ENCODE measurements around the gene PRR33. TPM values are rescaled to one million over a fixed set of nuclear protein-coding genes. Genes with fewer than 3 reads are reported as not detected.

The PRR33 gene
- total and polyA plus RNA-seq, 10 of the 15 experiments (the other 5 are each of a cell fraction or from before 2014, with no cell fraction given): 0.02 to 1.0 (median 0.38) TPM; not detected in 6

DNA sequence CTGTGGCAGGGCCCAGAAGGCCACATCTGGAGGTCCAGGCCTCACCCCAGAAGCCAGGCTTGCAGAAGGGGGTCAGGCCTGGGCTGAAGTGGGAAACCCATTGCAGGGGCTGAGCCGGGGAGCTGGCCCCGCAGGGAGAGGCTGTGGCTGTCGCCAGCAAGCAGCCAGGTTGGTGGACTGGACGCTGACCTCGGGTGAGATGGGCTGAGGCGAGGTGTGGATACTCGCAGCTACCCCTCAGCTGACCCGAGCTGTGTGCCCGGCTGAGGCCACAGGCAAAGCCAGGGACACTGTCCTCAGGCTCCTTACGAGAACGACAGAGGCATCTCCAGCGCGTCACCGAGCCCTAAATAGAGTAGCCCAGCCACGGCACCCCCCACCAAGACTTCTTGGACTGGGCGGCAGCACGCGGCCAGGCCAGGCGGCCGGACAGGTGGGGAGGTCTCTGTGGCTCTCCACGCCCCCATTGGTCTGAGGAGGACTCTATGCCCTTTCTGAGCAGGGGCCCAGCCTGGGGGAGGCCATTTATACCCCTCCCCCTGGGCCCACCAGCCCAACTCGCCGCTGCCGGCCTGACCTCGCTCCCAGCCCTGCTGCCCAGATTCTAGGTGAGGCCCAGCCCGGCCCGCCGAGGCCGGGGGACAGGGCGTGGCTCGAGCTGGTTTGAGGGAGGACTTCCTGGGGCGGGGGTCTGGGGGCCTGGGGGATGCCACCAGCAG lies 53.1 kb downstream of the PRR33 start, which contains the start of gene TNNI2:
Gene TNNI2, plus strand, starts transcription at position 556 of the 719 bp plus-strand sequence. CDS start 716 bp downstream, outside the sequence.
- SMC1A ChIA-PET (ENCODE audit: uncharacterized antibody, unreplicated experiment): interaction anchor here (1.3 to 1.4 kb wide), 2 partner anchors 12 to 79 kb away, joined by 3 to 4 read pairs; no protein-coding TSS in a partner anchor
- BruUV-seq (replicated peaks): no TSS peak
- H3K27me3 ChIP-seq (replicated peaks in 1 of 2; ENCODE audit: control insufficient read depth in 2 of 2, insufficient read depth in 2 of 2, low read length in 1 of 2): no peaks in the 10 kb centered on the region; a peak in 1 of 4 replicates
- peaks cover 15% of the 10 kb centered on the region for H3K4me1 ChIP-seq (ENCODE audit: control insufficient read depth, insufficient read depth, low read length)
- H3K4me3 ChIP-seq: peak within 1 kb of the TSS; percentile 16; the same call in 1 of the 2 replicates
- POLR2A ChIA-PET: no interaction called here
- intact Hi-C loops (cut with micrococcal nuclease; ENCODE audit: unreplicated experiment): loop anchor here (2.0 to 5.0 kb wide), 2 partner anchors 49 to 80 kb away; partner anchors contain the start of gene TNNT3
- peak; percentile 2; the same call in 1 of the 3 replicates for ATAC-seq
- RAD21 ChIA-PET (ENCODE audit: unreplicated experiment): interaction anchor here (0.7 to 2.0 kb wide), 6 partner anchors 12 to 314 kb away, joined by 3 to 12 read pairs (median 6); partner anchors contain the start of gene LSP1
- no peak within 1 kb of the TSS for H3K9ac ChIP-seq (ENCODE audit: control insufficient read depth, insufficient read depth, low read length)
- H3K27ac ChIP-seq (ENCODE audit: control insufficient read depth, insufficient read depth): no peak within 1 kb of the TSS
- H3K4me2 ChIP-seq (ENCODE audit: control insufficient read depth, insufficient read depth): peak within 1 kb of the TSS; percentile 44; the same call in 1 of the 2 replicates
- H3K36me3 ChIP-seq (ENCODE audit: control insufficient read depth in 2 of 2, insufficient read depth in 2 of 2, low read length in 1 of 2): no peaks in the 10 kb centered on the region
- CTCF ChIA-PET: interaction anchor here (0.6 to 1.4 kb wide), 7 partner anchors 12 to 313 kb away, joined by 3 to 8 read pairs (median 3); partner anchors contain the start of gene LSP1
- no peaks in the 10 kb centered on the region for H3K9me3 ChIP-seq (replicated peaks; ENCODE audit: control insufficient read depth, insufficient read depth, low read length)
- WGBS (ENCODE audit: insufficient coverage, insufficient replicate concordance, low lambda C conversion rate, missing lambda C conversion rate): 86% methylated on average over 29 of the region's 32 CpGs
- TF ChIP-seq FOS (IDR thresholded peaks at IDR 0.05; ENCODE audit: borderline replicate concordance, extremely low read depth, insufficient read length): no peak
- in situ Hi-C loops (cut with MboI): no loop called here
- no peak for DNase-seq (ENCODE audit: low read depth, low spot score)
- no peak within 1 kb of the TSS for H2AFZ ChIP-seq (ENCODE audit: control insufficient read depth, low read depth, low read length)
- no peaks in the 10 kb centered on the region for H3K79me2 ChIP-seq (ENCODE audit: control insufficient read depth, insufficient read depth, low read length)
- no peak for FAIRE-seq
- H4K20me1 ChIP-seq (ENCODE audit: control insufficient read depth, insufficient read depth): no peaks in the 10 kb centered on the region

Small RNAs within 50 kb of the gene (microRNA-seq; reads per million reads assigned to microRNA genes)
- gene MIR4298 (not detected), gene MIR7847 (1.1 reads per million)

Small RNAs within 50 kb of the gene (small RNA-seq; reads per million reads assigned to genes)
- not detected for gene AC051649.1
- not detected for gene MIR4298

Other genes with a start within 250 kb of the PRR33 start
Only the 7 nearest of the 10 such genes appear.
- 29.3 and 38.6 TPM in 2 replicates for gene CTSD, start 128.0 kb downstream of the PRR33 start, total RNA-seq (2014; rRNA removed)
- gene CTSD, start 128.0 kb downstream of the PRR33 start, total RNA-seq (2014; rRNA removed; fragmentation: Illumina TruSeq; extraction: Trizol): 10.3 and 13.3 TPM in 2 replicates
- 49.8 and 51.9 TPM in 2 replicates for gene CTSD, start 128.0 kb downstream of the PRR33 start, total RNA-seq (2021)
- gene CTSD, start 128.0 kb downstream of the PRR33 start, polyA plus RNA-seq (2011; rRNA removed): 4.4 and 16.4 TPM in 2 replicates
- 1.9 and 22.0 TPM in 2 replicates for gene CTSD, start 128.0 kb downstream of the PRR33 start, polyA plus RNA-seq (2014; fragmentation: Illumina TruSeq; extraction: Trizol)
- gene CTSD, start 128.0 kb downstream of the PRR33 start, polyA plus RNA-seq (2014; fragmentation: Nextera tagmentation; extraction: Ambion mirVana): 1 to 10 TPM in 1 of 2 experiments, under 1 TPM in 1; 0.42 to 3.4 TPM
- gene CTSD, start 128.0 kb downstream of the PRR33 start, polyA plus RNA-seq (2014; rRNA removed): 27.9 and 35.8 TPM in 2 replicates
- gene CTSD, start 128.0 kb downstream of the PRR33 start, polyA plus RNA-seq (2016; fragmentation: Nextera tagmentation; extraction: Ambion mirVana): 10 to 100 TPM; 43.4 to 54.6 TPM
- not detected in 2 replicates for gene SYT8, start 56.9 kb downstream of the PRR33 start, total RNA-seq (2014; rRNA removed)
- not detected in 2 replicates for gene SYT8, start 56.9 kb downstream of the PRR33 start, total RNA-seq (2014; rRNA removed; fragmentation: Illumina TruSeq; extraction: Trizol)
- 0.19 TPM in 1 of 2 replicates, not detected in the other for gene SYT8, start 56.9 kb downstream of the PRR33 start, total RNA-seq (2021)
- gene SYT8, start 56.9 kb downstream of the PRR33 start, polyA plus RNA-seq (2011; rRNA removed): not detected in 2 replicates
- not detected in 2 replicates for gene SYT8, start 56.9 kb downstream of the PRR33 start, polyA plus RNA-seq (2014; fragmentation: Illumina TruSeq; extraction: Trizol)
- gene SYT8, start 56.9 kb downstream of the PRR33 start, polyA plus RNA-seq (2014; fragmentation: Nextera tagmentation; extraction: Ambion mirVana): not detected
- gene SYT8, start 56.9 kb downstream of the PRR33 start, polyA plus RNA-seq (2014; rRNA removed): 0.44 TPM in 1 of 2 replicates, not detected in the other
- gene SYT8, start 56.9 kb downstream of the PRR33 start, polyA plus RNA-seq (2016; fragmentation: Nextera tagmentation; extraction: Ambion mirVana): not detected
- 0.76 and 0.79 TPM in 2 replicates for gene TNNI2, start 52.9 kb downstream of the PRR33 start, total RNA-seq (2014; rRNA removed)
- gene TNNI2, start 52.9 kb downstream of the PRR33 start, total RNA-seq (2014; rRNA removed; fragmentation: Illumina TruSeq; extraction: Trizol): 0.37 TPM in 1 of 2 replicates, not detected in the other
- gene TNNI2, start 52.9 kb downstream of the PRR33 start, total RNA-seq (2021): 0.38 and 0.61 TPM in 2 replicates
- 0.35 TPM in 1 of 2 replicates, not detected in the other for gene TNNI2, start 52.9 kb downstream of the PRR33 start, polyA plus RNA-seq (2011; rRNA removed)
- not detected in 2 replicates for gene TNNI2, start 52.9 kb downstream of the PRR33 start, polyA plus RNA-seq (2014; fragmentation: Illumina TruSeq; extraction: Trizol)
- gene TNNI2, start 52.9 kb downstream of the PRR33 start, polyA plus RNA-seq (2014; fragmentation: Nextera tagmentation; extraction: Ambion mirVana): under 1 TPM; 0.14 to 0.33 TPM
- 0.37 and 0.56 TPM in 2 replicates for gene TNNI2, start 52.9 kb downstream of the PRR33 start, polyA plus RNA-seq (2014; rRNA removed)
- not detected for gene TNNI2, start 52.9 kb downstream of the PRR33 start, polyA plus RNA-seq (2016; fragmentation: Nextera tagmentation; extraction: Ambion mirVana)
- gene LSP1, start 38.8 kb downstream of the PRR33 start, total RNA-seq (2014; rRNA removed): 374 and 409 TPM in 2 replicates
- 152 and 171 TPM in 2 replicates for gene LSP1, start 38.8 kb downstream of the PRR33 start, total RNA-seq (2014; rRNA removed; fragmentation: Illumina TruSeq; extraction: Trizol)
- 478 and 488 TPM in 2 replicates for gene LSP1, start 38.8 kb downstream of the PRR33 start, total RNA-seq (2021)
- gene LSP1, start 38.8 kb downstream of the PRR33 start, polyA plus RNA-seq (2011; rRNA removed): 156 and 283 TPM in 2 replicates
- 109 and 328 TPM in 2 replicates for gene LSP1, start 38.8 kb downstream of the PRR33 start, polyA plus RNA-seq (2014; fragmentation: Illumina TruSeq; extraction: Trizol)
- 10 to 100 TPM; 19.2 to 34.2 TPM for gene LSP1, start 38.8 kb downstream of the PRR33 start, polyA plus RNA-seq (2014; fragmentation: Nextera tagmentation; extraction: Ambion mirVana)
- gene LSP1, start 38.8 kb downstream of the PRR33 start, polyA plus RNA-seq (2014; rRNA removed): 411 and 535 TPM in 2 replicates
- 100 to 1,000 TPM; 442 to 487 TPM for gene LSP1, start 38.8 kb downstream of the PRR33 start, polyA plus RNA-seq (2016; fragmentation: Nextera tagmentation; extraction: Ambion mirVana)
- not detected in 2 replicates for gene TNNT3, start 27.8 kb upstream of the PRR33 start, total RNA-seq (2014; rRNA removed)
- not detected in 2 replicates for gene TNNT3, start 27.8 kb upstream of the PRR33 start, total RNA-seq (2014; rRNA removed; fragmentation: Illumina TruSeq; extraction: Trizol)
- not detected in 2 replicates for gene TNNT3, start 27.8 kb upstream of the PRR33 start, total RNA-seq (2021)
- 0.39 and 0.50 TPM in 2 replicates for gene TNNT3, start 27.8 kb upstream of the PRR33 start, polyA plus RNA-seq (2011; rRNA removed)
- gene TNNT3, start 27.8 kb upstream of the PRR33 start, polyA plus RNA-seq (2014; fragmentation: Illumina TruSeq; extraction: Trizol): 0.40 TPM in 1 of 2 replicates, not detected in the other
- gene TNNT3, start 27.8 kb upstream of the PRR33 start, polyA plus RNA-seq (2014; fragmentation: Nextera tagmentation; extraction: Ambion mirVana): not detected
- gene TNNT3, start 27.8 kb upstream of the PRR33 start, polyA plus RNA-seq (2014; rRNA removed): not detected in 2 replicates
- not detected for gene TNNT3, start 27.8 kb upstream of the PRR33 start, polyA plus RNA-seq (2016; fragmentation: Nextera tagmentation; extraction: Ambion mirVana)
- 190 and 198 TPM in 2 replicates for gene MRPL23, start 55.4 kb upstream of the PRR33 start, total RNA-seq (2014; rRNA removed)
- gene MRPL23, start 55.4 kb upstream of the PRR33 start, total RNA-seq (2014; rRNA removed; fragmentation: Illumina TruSeq; extraction: Trizol): 103 and 111 TPM in 2 replicates
- gene MRPL23, start 55.4 kb upstream of the PRR33 start, total RNA-seq (2021): 141 and 143 TPM in 2 replicates
- gene MRPL23, start 55.4 kb upstream of the PRR33 start, polyA plus RNA-seq (2011; rRNA removed): 48.9 and 101 TPM in 2 replicates
- gene MRPL23, start 55.4 kb upstream of the PRR33 start, polyA plus RNA-seq (2014; fragmentation: Illumina TruSeq; extraction: Trizol): 41.6 and 97.6 TPM in 2 replicates
- gene MRPL23, start 55.4 kb upstream of the PRR33 start, polyA plus RNA-seq (2014; fragmentation: Nextera tagmentation; extraction: Ambion mirVana): 1 to 10 TPM; 1.6 to 2.5 TPM
- 201 and 230 TPM in 2 replicates for gene MRPL23, start 55.4 kb upstream of the PRR33 start, polyA plus RNA-seq (2014; rRNA removed)
- 100 to 1,000 TPM; 187 to 207 TPM for gene MRPL23, start 55.4 kb upstream of the PRR33 start, polyA plus RNA-seq (2016; fragmentation: Nextera tagmentation; extraction: Ambion mirVana)
- gene H19, start 105.9 kb upstream of the PRR33 start, total RNA-seq (2014; rRNA removed): 0.11 TPM in 1 of 2 replicates, not detected in the other
- not detected in 2 replicates for gene H19, start 105.9 kb upstream of the PRR33 start, total RNA-seq (2014; rRNA removed; fragmentation: Illumina TruSeq; extraction: Trizol)
- gene H19, start 105.9 kb upstream of the PRR33 start, total RNA-seq (2021): 1.1 and 1.2 TPM in 2 replicates
- gene H19, start 105.9 kb upstream of the PRR33 start, polyA plus RNA-seq (2011; rRNA removed): 0.07 and 0.10 TPM in 2 replicates
- gene H19, start 105.9 kb upstream of the PRR33 start, polyA plus RNA-seq (2014; fragmentation: Illumina TruSeq; extraction: Trizol): 0.04 TPM in 1 of 2 replicates, not detected in the other
- not detected for gene H19, start 105.9 kb upstream of the PRR33 start, polyA plus RNA-seq (2014; fragmentation: Nextera tagmentation; extraction: Ambion mirVana)
- gene H19, start 105.9 kb upstream of the PRR33 start, polyA plus RNA-seq (2014; rRNA removed): 0.53 TPM in 1 of 2 replicates, not detected in the other
- not detected for gene H19, start 105.9 kb upstream of the PRR33 start, polyA plus RNA-seq (2016; fragmentation: Nextera tagmentation; extraction: Ambion mirVana)